Calu3 (cell line): Measurements from ENCODE around the gene PCARE. TPM values are rescaled to one million over a fixed set of nuclear protein-coding genes. Genes with fewer than 3 reads are reported as not detected.
"Not testable (repeated sequence)": the region's sequence is repeated elsewhere in the genome, so short reads cannot be mapped to it uniquely, and the experiment has no call there.

Experiments
- BruUV-seq: library from RNA; stranded (reverse); fragments of 400-500 nt; replicated peaks from 2 replicates; lab custom pipeline; 2021; lab: Mats Ljungman, UMichigan
- CTCF ChIA-PET: fragments of 300-600 bp; sonication (Branson Sonifier 250); formaldehyde crosslinking; loops from one replicate; lab custom pipeline; 2022; ENCODE audit warnings: antibody characterized with exemption; lab: Charles Lee
- DNase-seq: peaks from one replicate; pipeline ENCODE4 v3.0.0; 2022
- H3K27ac Mint-ChIP-seq: one replicate; pipeline ENCODE4 v1.8.0; 2022; ENCODE audit warnings: mixed read lengths; ENCODE audit not compliant: unreplicated experiment
- H3K27me3 Mint-ChIP-seq: one replicate; pipeline ENCODE4 v1.8.0; 2022; ENCODE audit warnings: mixed read lengths; ENCODE audit not compliant: unreplicated experiment
- H3K36me3 Mint-ChIP-seq: one replicate; pipeline ENCODE4 v1.8.0; 2022; ENCODE audit warnings: mild to moderate bottlenecking, moderate library complexity, mixed read lengths; ENCODE audit not compliant: insufficient read depth, unreplicated experiment
- H3K4me1 Mint-ChIP-seq: one replicate; pipeline ENCODE4 v1.8.0; 2022; ENCODE audit warnings: mild to moderate bottlenecking, low read depth, mixed read lengths; ENCODE audit not compliant: unreplicated experiment
- H3K4me3 Mint-ChIP-seq: one replicate; pipeline ENCODE4 v1.8.0; 2022; ENCODE audit warnings: mild to moderate bottlenecking, low read depth, moderate library complexity, mixed read lengths; ENCODE audit not compliant: unreplicated experiment
- H3K9me3 Mint-ChIP-seq: one replicate; pipeline ENCODE4 v1.8.0; 2022; ENCODE audit warnings: low read depth, mixed read lengths; ENCODE audit not compliant: unreplicated experiment
- CTCF ChIP-seq: fragments of 200-600 bp; IDR thresholded peaks from one replicate; pipeline ENCODE4 v1.8.0; 2022; ENCODE audit warnings: antibody characterized with exemption; ENCODE audit not compliant: unreplicated experiment
- intact Hi-C: fragments of 100-400 bp; cut with micrococcal nuclease; formaldehyde crosslinking; loops from one replicate; pipeline ENCODE4 v1.10.0; 2022; ENCODE audit not compliant: unreplicated experiment
- total RNA-seq: library from RNA; stranded (reverse); gene quantifications from 2 replicates; pipeline ENCODE4 v1.2.3, GENCODE V29; 2022

The PCARE gene
- total RNA-seq, 1 experiment from 2014 or later = not detected

GRCh38 chr2:29109246-29109645 is 34.9 kb upstream of the PCARE start:
- Mint-ChIP-seq H3K27ac (peak overlapping the region; percentile 100), H3K4me1 (peaks cover 78% of the 10 kb centered on the region), H3K36me3 (peaks cover 34% of the 10 kb centered on the region), H3K9me3 (no peaks in the 10 kb centered on the region), H3K4me3 (no peak overlapping the region), H3K27me3 (no peaks in the 10 kb centered on the region)
- DNase-seq = no peak
- no peak for TF ChIP-seq CTCF
- intact Hi-C loops = no loop called here
- BruUV-seq = no TSS peak
- CTCF ChIA-PET = no interaction called here

DNA sequence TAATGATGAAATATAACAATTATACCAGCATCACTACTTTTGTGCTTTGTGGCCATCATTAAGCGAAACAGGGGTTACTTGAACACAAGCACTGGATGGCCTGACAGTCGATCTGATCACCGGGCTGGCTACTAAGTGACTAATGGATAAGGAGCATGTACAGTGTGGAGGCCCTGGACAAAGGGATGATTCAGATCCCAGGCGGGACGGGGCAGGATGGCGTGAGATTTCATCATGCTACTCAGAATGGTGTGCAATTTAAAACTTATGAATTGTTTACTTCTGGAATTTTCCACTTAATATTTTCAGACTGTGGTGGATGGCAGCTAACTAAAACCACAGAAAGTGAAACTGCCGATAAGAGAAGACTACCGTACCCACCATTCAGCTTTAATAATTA is 33.9 kb upstream of the PCARE start:
- intact Hi-C loops = no loop called here
- DNase-seq = peak; percentile 86
- Mint-ChIP-seq H3K9me3 (no peaks in the 10 kb centered on the region), H3K27me3 (no peaks in the 10 kb centered on the region), H3K4me3 (peak overlapping the region; percentile 18), H3K27ac (peak overlapping the region; percentile 100), H3K36me3 (peaks cover 23% of the 10 kb centered on the region), H3K4me1 (peaks cover 77% of the 10 kb centered on the region)
- TF ChIP-seq CTCF = no peak
- no TSS peak for BruUV-seq
- CTCF ChIA-PET = interaction anchor here (0.7 kb wide), 1 partner anchor 21 kb away, joined by 3 read pairs; no protein-coding TSS in a partner anchor

DNA sequence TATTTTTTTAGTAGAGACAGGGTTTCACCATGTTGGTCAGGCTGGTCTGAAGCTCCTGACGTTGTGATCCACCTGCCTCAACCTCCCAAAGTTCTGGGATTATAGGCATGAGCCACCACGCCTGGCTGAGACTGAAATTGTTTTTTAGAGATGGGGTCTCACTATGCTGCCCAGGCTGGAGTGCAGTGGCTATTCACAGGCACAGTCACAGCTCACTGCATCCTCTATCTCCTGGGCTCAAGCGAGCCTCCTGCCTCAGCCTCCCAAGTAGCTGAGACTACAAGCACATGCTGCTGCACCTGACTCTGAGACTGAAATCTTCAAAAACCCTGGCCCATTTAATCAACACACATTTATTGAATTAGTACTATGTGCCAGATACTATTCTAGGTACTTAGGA is 33.2 kb upstream of the PCARE start:
- DNase-seq, H3K9me3 Mint-ChIP-seq, H3K27me3 Mint-ChIP-seq, intact Hi-C loops: not testable (repeated sequence)
- Mint-ChIP-seq H3K4me1 (peaks cover 77% of the 10 kb centered on the region), H3K27ac (peak overlapping the region; percentile 100), H3K36me3 (peaks cover 18% of the 10 kb centered on the region), H3K4me3 (peak overlapping the region; percentile 26)
- CTCF ChIA-PET = interaction anchor here (0.8 to 3.4 kb wide), 3 partner anchors 10 to 13 kb away, joined by 3 to 20 read pairs (median 7); no protein-coding TSS in a partner anchor
- BruUV-seq = TSS peak; percentile 81

DNA sequence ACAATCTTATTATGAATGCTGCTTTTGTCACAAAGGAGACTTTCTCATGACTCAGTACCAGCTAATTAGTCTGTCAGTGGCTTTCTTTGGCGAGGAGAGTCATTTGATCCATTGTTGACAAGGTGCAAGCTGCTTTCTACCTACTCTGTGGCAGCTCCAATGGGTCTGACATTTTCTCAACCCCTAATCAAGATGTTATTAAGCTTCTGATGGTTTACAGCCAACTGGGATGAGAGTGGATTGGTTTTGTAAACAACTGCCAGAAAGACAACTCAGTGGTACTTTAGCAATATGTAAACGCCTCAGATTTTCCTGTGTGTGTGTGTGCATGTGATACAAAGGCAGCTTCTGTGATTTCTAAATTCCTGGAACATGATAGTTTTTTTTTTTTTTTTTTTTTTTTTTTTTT is 32.7 kb upstream of the PCARE start:
- intact Hi-C loops = no loop called here
- H3K9me3 Mint-ChIP-seq = no peaks in the 10 kb centered on the region
- no TSS peak for BruUV-seq
- H3K4me3 Mint-ChIP-seq = peak overlapping the region; percentile 26
- DNase-seq = peak; percentile 62
- peaks cover 16% of the 10 kb centered on the region for H3K36me3 Mint-ChIP-seq
- no peaks in the 10 kb centered on the region for H3K27me3 Mint-ChIP-seq
- H3K27ac Mint-ChIP-seq = peak overlapping the region; percentile 100
- H3K4me1 Mint-ChIP-seq = peaks cover 72% of the 10 kb centered on the region
- CTCF ChIA-PET = interaction anchor here (0.7 to 3.4 kb wide), 6 partner anchors 10 to 73 kb away, joined by 3 to 20 read pairs (median 4); no protein-coding TSS in a partner anchor
- no peak for TF ChIP-seq CTCF

DNA sequence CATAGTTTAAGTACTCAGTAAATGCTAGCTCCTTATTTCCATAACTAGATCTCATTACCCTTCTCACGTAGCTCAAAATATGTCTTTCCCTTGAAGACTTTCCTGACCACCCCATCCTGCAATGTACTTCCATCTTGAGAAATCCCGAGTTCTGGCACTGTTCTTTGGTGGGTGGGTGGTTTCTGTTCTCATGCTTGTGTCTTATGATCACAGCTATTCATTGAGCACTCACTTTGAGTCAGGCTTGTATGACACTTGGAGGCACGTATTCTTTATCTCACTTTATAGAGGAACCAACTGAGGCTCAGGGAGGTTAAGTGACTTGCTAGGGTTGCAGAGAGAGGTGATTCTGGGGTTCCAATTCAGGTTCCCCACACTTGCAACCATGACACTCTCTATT is 31.9 kb upstream of the PCARE start:
- BruUV-seq = no TSS peak
- no peak for TF ChIP-seq CTCF
- Mint-ChIP-seq H3K4me3 (no peak overlapping the region), H3K4me1 (peaks cover 64% of the 10 kb centered on the region), H3K36me3 (peaks cover 16% of the 10 kb centered on the region), H3K27ac (peak overlapping the region; percentile 100), H3K27me3 (no peaks in the 10 kb centered on the region), H3K9me3 (no peaks in the 10 kb centered on the region)
- CTCF ChIA-PET = interaction anchor here (0.7 to 3.4 kb wide), 5 partner anchors 11 to 52 kb away, joined by 3 to 20 read pairs (median 4); no protein-coding TSS in a partner anchor
- no peak for DNase-seq
- intact Hi-C loops = no loop called here
